Smooth muscle cell of the brain vasculature (primary cell): ENCODE measurements around the gene RBP5.

Experiments used
- DNase-seq: peaks from one replicate; pipeline ENCODE4 v3.0.0-alpha.2; 2012; ENCODE audit warnings: low read depth, low spot score

The RBP5 gene

DNA sequence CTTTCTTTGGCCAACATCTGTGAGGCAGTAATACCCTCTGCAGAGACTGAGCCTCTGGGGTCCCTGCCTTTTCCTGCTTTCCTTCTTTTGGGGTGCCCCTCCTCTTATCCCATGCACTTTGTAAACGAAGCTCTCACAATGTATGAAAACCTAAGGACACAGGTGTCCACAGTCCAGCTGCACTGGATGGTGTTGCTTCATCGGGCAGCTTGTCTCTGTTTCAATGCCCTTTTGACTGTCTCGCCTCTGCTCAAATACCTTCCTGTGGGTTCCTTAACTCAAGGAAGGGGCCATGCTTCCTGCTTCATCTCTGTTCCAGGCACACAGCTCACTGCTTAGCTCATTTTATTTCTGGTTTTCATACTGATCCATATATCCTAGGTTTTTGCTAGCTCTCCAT is 26.1 kb downstream of the RBP5 start:
- DNase-seq: no peak

DNA sequence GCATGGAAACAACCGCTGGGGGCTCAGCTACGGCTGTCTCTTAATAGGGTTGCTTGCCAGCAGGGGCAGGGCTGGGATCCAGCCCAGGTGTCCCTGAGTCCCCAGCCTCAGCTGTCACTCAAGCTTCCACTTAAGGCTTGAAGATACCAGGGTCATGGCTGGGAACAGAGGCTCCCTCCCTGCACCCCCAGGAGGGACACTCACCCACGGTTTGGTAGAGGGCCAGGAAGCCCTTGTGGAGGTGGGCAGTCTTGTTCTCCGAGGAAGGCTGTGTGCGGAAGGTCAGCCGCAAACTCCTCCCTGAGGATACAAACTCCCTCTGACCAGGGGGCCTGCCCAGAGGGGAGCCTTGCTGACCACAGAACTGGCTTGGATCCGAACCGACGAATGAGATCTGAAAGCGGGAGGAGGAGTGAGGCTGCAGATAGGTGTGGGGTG is 27.0 kb downstream of the RBP5 start:
- DNase-seq: no peak

DNA sequence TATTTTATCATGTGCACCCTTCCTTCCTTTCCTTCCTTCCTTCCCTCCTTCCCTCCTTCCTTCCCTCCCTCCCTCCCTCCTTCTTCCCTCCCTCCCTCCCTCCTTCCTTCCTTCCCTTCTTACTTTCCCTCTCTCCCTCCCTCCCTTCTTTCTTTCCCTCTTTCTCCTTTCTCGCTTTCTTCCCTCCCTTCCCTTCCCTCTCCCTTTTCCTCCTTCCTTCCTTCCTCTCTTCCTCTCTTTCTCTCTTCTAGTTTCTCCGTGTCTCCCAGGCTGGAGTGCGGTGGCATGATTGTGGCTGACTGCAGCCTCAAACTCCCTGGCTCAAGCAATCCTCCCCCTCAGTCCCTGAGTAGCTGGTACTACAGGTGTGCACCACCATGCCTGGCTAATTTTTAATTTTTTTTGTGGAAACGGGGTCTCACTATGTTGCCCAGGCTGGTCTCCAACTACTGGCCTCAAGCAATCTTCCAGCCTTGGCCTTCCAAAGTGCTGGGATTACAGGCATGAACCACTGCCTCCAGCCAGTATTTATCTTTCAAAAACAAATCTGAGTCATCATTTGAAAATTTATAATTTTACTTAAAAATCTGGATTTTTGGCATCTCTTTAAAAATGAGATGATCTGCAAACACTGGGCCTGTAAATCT is 27.5 kb downstream of the RBP5 start:
- DNase-seq: no peak

DNA sequence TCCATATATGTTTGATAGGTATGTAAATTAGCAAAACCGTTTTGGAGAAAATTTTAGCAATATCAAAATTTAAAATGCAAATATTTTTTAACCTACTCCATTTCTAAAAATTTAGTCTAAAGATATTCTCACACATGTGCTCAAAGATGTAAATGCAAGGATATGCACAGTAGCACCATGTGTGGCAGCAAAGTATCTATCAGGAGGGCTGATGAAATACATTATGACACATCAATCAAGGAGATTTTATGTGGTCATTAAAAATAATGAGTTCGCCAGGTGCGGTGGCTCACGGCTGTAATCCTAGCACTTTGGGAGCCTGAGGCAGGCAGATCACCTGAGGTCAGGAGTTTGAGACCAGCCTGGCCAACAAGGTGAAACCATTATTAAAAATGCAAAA is 28.4 kb downstream of the RBP5 start:
- no peak for DNase-seq

DNA sequence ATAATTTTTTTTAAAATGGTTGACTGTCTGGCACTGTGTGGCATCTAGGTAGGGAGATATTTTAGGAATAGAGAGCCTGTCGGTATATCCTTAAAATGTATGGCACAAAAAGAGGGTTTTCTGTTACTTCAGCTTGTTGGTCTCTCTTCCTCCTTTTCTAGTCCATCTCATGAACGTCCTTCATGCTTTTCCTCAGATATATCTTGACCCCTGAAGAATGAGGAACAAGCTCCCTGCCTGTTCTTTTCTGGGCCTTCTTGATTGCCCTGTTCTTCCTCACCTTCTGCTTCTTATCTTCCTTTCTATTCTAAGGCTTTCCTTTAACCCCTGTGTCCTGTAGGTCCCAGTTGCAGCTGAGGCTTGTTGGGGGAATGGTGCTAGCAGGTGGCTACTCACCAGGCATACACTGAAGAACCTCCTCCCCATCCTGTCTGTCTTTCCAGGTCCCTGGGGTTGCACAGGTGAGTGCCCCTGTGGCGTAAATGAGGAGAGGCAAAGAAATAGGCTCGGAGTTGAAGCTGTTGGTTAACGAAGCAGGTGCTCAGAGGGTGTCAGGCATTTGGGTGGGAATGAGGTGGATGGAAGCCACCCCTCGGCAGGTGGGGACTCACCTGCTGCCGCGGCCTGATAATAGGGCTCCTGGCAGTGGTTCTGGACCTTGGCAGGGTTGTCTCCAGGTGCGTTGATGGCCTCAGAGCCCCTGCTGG is 29.2 kb downstream of the RBP5 start:
- no peak for DNase-seq

DNA sequence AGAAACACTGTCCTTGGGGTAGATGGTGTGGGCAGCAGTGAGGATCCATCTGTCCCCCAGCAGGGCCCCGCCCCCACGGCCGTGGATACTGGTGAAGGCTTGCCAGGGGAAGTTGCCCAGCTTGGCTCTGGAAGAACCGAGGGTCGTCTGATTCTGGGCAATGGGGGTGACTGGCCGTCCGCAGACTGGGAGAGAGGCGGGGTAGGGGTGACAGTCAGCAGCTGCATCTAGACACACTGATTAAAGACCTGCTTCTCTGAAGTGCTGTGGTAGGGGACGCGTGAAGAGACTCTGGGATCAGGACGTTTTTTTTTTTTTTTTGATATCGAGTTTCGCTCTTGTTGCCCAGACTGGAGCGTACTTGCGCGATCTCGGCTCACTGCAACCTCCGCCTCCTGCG is 31.7 kb downstream of the RBP5 start:
- DNase-seq: no peak

DNA sequence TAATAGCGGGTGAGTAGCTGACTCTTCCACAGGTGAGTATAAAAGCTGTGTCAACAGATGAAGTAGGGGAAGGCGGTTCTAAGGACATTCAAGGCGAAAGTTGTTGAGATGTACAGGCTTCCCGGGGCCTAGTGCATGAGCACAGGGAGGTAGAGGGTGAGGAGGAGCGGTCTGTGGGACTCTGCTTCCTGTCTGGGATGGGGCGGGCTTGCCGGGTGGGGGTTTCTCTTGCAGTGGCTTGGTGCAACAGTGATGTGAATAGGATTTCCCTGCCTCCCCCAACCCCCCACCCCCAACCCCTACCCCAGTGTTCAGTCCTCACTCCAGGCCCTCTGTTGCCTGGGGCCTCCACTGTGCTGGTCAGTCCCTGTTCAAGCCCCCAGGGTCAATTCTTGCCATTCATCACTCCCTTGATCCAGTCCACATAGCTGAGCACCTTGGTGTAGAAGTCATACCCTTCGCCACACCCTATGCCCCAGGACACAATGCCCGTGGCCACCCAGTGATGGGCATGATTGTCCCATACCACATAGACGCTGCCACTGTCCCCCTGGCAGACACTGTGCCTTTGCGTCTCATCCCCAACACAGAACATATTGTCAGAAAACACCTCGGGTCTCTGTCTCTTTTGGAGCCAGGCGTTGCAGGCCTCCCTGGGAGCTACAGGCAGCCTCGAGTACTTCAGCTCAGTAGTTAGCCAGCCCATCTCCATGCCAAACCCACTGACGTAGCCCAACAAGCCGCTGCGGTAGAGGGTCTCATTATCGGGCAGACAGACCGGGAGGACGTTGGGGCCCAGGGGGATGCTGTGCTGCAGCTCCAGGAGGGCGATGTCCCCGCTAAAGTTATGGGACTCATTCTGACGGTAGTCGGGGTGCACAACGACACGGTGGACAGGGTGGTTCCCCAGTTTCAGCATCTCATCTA is 32.4 kb downstream of the RBP5 start:
- no peak for DNase-seq

DNA sequence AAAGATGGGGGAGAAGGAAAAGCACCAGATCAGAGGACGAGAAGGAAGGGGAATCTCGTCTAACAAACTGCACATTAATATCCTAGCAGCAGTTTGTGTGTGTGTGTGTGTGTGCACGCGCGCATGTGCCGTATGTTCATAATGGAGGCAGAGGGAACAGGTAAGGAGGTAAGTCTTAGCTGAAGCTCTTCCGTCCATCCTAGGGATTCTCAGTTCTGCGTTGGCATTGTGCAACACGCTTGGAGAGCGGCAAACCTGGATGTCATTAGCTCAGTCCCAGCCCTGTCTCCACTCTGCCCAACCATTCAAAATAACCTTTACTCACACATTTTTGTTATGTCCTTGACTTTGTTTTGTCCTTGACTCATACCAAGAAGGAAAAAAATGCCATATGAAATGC is 34.8 kb downstream of the RBP5 start:
- DNase-seq: no peak

DNA sequence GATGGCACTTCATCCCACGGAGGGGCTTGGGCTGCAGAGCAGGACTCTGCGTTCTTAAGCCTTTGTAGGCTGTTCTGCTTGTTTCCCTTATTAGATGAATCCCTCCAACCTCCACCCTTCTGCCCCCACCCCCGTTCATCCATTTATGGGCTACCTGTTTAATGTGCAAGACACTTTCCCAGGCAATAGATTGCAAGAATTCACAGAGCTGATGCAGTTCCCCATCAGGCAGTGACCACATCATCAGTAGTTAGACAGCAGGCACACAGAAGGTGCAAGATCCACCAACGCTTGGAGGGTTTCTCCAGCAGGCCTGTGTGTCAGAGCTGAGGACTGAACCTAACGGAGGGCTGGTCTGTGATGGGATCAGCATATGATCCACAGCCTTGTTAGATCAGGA is 35.2 kb downstream of the RBP5 start:
- no peak for DNase-seq

DNA sequence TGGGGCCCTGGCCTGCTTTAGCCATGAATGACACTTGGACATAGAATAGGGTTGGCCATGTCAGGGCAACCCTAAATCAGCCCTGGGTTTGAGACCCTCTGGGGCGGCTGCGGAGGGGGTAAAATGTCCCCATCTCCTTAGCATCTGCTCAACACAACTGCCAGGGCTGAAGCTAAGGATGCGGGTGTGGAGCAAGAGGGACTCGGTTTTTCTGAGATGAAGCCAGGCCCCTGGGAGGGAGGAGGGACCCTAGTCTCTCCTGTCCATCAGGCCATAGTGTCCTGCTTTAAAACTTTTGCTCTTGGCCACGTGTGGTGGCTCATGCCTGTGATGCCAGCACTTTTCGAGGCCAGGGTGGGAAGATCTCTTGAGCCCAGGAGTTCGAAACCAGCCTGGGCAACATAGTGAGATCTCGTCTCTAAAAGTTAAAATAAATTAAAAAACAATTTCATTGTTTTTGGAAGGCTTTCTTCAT is 35.7 kb downstream of the RBP5 start:
- no peak for DNase-seq

DNA sequence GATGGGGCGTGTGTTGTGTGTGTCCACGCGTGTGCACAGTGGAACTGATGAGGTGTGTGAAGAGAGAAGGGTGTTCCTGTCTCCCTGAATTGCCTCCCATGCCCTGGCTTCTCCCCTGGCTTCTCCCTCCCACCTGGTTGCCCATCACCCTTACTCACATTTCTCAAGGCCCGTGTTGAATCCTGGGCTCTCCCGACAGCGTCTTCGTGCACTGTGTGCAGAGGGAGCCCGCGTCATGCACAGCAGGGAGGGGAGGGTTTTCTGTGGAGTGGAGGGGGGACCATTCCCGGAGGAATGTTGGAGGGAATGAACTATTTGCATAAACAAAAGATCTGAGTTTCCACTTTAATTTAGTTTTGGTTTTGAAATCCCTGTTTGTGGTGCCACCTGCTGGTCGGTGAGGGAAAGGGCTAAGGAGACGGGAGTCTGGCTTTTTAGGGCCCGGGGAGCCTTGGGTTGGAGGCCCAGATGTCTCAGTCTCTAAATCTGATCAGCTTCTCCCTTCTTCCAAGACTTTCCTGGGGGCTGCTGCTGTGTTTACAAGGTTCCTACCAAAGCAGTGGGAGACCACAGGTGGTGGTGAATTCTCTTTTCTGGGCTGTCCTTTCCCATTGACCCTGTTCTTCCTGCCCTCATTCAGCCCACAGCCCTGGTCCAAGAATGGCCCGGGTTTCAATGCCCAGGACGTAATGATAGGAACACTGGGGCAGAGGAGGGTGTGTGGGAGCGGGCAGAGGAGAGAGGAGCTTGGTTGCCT is 36.3 kb downstream of the RBP5 start, which contains the start of gene C1R:
TSS of gene C1R (minus strand) at position 217 of the 757 bp plus-strand sequence. CDS start at position 160, 57 bp downstream.
- peak; percentile 75 for DNase-seq

DNA sequence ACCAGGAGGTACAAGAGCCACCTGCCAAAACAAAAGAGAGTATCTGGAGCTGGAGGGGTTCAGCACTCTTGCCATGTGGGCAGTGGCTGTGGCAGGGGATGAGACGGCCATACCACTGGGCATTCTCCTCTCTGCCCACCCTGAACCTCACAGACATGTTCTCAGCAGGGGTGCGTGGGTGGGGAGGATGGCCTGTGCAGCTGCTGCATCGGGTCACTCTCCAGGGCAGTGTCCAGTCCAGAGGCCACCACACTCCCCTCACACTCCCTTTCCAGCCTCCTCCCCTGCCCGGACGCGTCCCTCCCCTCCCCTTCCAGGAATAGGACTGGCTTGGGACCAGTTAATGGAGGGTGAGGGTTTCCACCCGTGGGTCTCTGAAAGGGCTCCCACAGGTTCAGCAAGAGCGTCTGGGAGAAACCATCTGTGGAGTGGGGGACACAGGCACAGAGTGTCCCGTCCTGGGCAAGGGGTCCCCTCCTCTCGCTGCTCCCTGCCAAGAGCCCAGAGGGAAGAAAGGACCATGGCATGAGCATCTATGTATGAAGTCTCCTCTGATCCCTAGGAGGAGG is 36.9 kb downstream of the RBP5 start:
- no peak for DNase-seq

DNA sequence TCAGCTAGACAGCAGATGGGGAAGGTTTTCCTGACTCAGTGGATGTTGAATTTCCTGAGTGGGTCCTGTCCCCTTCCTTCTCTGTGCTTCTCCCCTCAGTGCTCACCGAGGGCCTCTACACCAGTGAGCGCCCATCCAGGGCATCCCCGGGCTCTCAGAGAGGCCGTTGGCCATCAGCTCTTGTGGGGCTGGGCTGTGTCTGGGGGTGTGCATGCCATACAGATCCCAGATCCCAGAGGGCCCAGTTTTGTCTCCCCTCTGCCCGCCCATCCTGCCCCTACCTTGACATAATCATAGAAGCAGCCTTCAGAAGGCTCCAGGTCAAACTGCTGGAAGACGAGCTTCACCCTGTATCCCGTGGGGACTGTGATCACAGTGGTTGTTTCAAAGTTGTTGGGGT is 37.5 kb downstream of the RBP5 start:
- no peak for DNase-seq

DNA sequence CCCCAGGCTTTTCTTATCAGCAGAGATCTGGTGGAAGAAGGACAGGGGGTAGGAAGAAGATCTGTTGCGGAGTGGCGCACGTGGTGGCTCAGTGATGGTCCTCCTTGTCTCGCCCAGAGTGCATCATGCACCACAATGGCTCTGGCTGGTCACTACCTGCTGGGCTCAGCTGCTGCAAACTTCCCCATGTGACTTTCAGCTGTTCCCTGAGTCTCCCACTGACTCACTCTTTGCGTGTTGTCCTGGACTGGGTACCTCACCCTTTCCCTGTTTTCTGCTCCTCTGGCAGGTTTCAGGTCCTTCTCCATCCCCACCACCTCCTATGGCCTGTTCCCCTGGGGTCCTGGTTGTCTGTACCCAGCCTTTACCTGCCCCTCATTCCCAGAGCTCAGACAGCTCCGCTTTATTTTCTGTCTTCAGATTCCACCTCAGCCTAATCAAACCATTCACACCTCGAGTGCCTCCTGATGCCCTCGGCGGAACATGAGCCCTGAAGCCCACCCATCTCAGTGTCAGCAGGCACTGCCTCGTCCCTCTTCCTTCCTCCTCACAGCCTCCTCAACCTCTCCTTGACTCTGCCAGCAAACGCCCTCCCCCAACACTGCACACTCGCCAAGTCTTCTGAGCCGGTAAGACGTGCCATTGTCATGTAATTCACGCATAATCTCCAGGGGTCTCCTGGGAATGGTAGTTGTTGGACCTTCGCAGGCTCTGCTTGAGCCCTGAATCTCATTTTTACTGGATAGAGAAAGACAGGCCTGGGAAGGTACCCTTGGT is 38.3 kb downstream of the RBP5 start:
- no peak for DNase-seq

DNA sequence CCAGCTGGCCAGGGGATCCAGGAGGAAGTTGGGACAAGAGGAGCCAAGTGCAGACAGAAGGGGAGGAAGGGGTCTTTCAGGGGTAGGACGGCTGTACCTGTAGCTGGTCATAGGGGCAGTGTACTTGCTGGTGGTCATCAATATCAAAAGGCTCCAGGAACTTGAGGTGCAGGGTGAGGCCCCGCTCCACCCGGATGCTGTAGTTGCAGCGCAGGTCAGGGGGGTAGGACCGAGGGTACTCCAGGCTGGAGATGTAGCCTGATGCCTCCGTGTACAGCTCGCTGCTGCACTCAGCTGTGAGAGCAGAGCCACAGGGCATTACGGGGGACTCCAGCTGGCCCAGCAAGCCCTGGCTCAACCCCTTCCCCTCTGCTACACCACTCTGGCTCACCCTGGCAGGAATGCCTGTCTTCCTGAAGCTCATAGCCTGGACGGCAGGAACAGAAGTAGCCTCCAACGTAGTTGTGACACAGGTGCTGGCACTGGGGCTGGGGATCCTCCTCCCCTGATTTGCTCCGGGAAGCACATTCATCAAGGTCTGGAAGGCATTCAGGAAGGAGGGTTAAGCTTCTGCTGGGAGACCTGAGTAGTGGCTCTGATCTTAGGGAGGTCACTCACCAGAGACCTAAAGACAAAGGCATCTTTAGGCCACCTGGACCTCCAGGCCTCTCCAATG is 39.4 kb downstream of the RBP5 start:
- no peak for DNase-seq

DNA sequence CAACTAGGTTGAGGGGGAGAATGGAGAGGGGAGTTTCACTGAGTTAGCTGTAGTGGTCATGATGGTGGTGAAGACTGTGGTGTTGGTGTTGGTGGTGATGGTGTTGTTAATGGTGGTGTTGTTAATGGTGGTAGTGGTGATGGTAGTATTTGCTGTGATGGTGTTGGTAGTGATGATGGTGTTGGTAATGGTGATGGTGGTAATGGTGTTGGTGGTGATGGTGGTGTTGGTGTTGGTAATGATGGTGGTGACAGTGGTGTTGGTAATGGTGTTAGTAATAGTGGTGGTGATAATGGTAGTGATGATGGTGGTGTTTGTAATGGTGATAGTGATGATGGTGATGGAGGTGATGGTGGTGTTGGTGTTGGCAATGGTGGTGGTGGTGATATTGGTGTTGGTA is 45.6 kb downstream of the RBP5 start:
- no peak for DNase-seq

DNA sequence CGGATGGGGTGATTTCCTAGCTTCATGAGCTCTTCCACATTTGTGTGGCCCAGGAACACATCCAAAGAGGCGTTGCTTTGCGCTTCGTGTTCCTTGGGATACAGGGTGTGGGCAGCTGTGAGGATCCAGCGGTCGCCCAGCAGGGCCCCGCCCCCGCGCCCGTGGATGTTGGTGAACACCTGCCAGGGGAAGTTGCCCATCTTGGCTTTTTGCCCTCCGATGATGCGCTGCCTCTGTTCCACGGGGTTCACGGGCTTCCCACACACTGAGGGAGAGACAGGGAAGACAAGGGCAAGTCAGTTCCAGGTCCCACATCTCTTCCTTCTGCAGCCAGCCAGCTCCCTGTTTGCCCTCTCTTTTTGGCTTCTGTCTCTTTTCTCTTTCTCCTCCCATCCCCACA is 47.7 kb downstream of the RBP5 start:
- no peak for DNase-seq

DNA sequence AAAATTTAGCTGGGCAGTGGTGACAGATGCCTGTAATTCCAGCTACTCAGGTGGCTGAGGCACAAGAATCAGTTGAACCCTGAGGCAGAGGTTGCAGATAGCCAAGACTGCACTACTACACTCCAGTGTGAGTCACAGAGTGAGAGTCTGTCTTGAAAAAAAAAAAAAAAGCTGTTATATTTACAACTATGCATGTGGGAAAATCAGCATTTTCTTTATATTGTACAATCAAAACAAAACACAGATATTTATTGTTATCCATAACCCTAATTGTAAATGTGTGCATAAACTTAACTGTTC is 48.9 kb downstream of the RBP5 start:
- DNase-seq: no peak

DNA sequence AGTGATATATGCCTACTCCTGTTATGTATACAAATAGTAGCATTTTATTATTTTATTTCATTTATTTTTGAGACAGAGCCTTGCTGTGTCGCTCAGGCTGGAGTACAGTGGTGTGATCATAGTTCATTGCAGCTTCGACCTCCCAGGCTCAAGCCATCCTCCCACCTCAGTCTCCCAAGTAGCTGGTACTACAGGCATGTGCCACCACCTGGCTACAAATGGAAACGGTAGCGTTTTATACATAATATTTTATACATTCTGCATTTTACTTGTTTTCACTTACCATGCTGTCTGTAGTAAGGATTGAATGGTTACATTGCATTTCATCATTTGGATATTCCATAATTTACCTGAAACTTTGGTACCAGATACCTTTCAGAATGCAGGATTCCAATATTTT is 50.5 kb downstream of the RBP5 start:
- DNase-seq: no peak

DNA sequence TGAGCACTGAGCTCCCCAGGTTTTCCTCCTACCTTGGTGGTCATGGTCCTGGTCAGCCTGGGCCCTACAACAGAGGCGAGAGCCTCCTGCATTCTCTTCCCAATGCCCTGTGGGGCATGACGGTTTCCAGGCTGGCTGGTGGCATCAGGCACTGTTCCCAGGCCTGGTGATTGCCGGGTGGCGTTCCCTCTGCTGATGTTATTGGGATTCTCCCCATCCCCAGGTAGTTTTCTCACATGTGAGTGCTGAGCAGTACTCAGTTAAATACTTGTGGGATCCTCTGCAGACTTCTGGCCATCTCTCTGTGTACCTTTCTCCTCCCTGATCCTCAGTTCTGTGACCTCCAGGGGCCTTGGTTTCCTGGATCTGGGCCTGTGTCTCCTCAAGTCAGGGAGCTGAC is 52.2 kb downstream of the RBP5 start:
- no peak for DNase-seq
